ENCODE measurements around the gene OASL. TPM values are rescaled to one million over a fixed set of nuclear protein-coding genes. Genes with fewer than 3 reads are reported as not detected.

The OASL gene
- total RNA-seq, 4 donors from 2014 or later, result 0.26 to 0.75 (median 0.46) TPM

DNA sequence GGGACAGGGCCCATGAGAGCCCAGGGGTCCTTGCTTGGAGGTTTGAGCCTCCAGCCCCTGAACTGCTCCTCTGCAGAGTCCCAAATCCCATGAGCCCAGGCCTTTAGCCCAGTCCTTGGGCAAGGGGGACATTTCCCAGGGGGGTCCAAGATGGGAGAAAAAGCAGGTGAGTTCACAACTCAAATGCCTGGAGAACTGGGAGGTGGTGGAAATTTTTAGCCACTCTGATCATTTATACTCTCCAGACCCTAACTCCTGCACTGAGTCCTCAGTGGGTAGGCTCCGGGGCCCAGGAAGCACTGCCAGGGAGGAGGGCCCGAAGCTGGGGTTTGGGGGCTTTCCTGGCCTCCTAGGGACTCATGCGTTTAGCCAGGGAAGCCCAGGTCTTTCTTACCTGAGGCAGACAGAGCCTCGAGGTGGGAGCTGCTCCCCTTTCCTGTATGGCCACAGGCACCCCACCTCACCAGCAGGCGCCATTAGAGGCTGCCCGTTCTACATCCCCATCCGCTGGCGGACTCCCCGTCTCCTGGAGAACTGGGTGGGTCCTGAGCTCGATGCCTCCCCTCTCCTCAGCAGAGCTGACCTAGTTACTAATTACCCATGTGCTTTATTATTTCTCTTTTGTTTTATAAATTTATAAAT, 59.7 kb downstream of the OASL start:
- WGBS, result 94% methylated on average over 10 of the region's 10 CpGs
- intact Hi-C loops (cut with DNase I), result no loop called here
- H3K27me3 ChIP-seq, result peaks cover 0 to 9% (median 0%) of the 10 kb centered on the region in 4 donors
- no peak for TF ChIP-seq POLR2A (IDR thresholded peaks at IDR 0.05; ENCODE audit: low read depth)
- DNase-seq (ENCODE audit: extremely low spot score), result no peak
- peaks cover 0 to 11% (median 9%) of the 10 kb centered on the region in 4 donors for H3K4me1 ChIP-seq
- no peak overlapping the region for H3K4me3 ChIP-seq
- H3K9me3 ChIP-seq, result no peaks in the 10 kb centered on the region
- H3K36me3 ChIP-seq, result no peaks in the 10 kb centered on the region
- no peak overlapping the region for H3K27ac ChIP-seq (replicated peaks in 1 of 4)

DNA sequence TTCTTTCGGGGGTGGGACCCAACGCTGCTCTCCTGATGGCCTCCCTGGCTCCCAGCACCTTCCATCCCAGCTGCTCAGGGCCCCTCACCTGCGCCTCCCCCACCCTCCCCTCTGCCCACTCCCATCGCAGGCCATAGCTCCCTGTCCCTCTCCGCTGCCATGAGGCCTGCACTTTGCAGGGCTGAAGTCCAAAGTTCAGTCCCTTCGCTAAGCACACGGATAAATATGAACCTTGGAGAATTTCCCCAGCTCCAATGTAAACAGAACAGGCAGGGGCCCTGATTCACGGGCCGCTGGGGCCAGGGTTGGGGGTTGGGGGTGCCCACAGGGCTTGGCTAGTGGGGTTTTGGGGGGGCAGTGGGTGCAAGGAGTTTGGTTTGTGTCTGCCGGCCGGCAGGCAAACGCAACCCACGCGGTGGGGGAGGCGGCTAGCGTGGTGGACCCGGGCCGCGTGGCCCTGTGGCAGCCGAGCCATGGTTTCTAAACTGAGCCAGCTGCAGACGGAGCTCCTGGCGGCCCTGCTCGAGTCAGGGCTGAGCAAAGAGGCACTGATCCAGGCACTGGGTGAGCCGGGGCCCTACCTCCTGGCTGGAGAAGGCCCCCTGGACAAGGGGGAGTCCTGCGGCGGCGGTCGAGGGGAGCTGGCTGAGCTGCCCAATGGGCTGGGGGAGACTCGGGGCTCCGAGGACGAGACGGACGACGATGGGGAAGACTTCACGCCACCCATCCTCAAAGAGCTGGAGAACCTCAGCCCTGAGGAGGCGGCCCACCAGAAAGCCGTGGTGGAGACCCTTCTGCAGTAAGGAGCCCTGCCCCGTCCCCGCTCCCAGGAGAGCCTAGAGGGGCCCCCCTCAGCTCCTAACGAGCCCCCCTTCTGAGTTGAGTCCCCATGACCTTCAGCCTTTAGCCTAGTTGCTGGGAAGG, 60.5 kb downstream of the OASL start, which contains the start of gene HNF1A:
Gene HNF1A, plus strand, starts transcription at position 248 of the 924 bp plus-strand sequence. Its CDS starts 226 bp downstream, at position 474.
- 71% methylated on average over 17 of the region's 40 CpGs for WGBS
- peak within 1 kb of the TSS in 1 of 4 donors; percentile 13 for H3K27ac ChIP-seq (replicated peaks in 1 of 4)
- H3K9me3 ChIP-seq, result no peaks in the 10 kb centered on the region
- DNase-seq (ENCODE audit: extremely low spot score), result no peak
- TF ChIP-seq EP300 (IDR thresholded peaks at IDR 0.05) (no peak), POLR2AphosphoS5 (IDR thresholded peaks at IDR 0.05) (no peak)
- peaks cover 0 to 9% (median 0%) of the 10 kb centered on the region in 4 donors for H3K27me3 ChIP-seq
- peaks cover 0 to 11% (median 9%) of the 10 kb centered on the region in 4 donors for H3K4me1 ChIP-seq
- intact Hi-C loops (cut with DNase I), result no loop called here
- H3K4me3 ChIP-seq, result no peak within 1 kb of the TSS
- H3K36me3 ChIP-seq, result no peaks in the 10 kb centered on the region

DNA sequence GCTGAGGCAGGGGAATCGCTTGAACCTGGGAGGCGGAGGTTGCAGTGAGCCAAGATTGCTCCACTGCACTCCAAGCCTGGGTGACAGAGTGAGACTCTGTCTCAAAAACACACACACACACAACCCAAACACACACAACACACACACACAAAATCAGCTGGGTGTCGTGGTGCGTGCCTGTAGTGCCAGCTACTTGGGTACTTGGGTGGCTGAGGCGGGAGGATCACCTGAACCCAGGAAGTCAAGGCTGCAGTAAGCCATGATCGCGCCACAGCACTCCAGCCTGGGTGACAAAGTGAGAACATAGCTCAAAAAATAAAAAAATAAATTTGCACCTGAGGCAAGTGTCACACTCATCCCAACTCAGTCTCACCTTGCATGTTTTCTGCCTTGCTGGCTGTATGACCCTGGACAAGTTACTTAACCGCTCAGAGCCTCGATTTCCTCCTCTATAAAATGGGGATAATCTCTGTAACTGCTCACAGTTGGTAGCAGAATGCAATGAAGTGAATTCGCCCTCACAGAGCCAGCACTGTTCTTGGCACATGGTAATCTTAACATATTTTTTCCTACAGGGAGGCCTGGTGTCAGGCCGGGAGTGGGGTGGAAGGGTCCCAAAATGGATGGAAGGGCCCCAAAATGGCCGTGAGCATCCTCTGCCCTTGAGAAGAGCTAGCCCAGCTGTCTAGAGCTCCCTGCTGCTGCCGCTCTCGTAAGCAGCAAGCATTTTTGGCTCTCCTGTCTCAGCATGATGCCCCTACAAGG, 61.3 kb downstream of the OASL start:
- H3K9me3 ChIP-seq, result no peaks in the 10 kb centered on the region
- DNase-seq (ENCODE audit: extremely low spot score), result no peak
- H3K4me3 ChIP-seq, result no peak overlapping the region
- peaks cover 0 to 9% (median 0%) of the 10 kb centered on the region in 4 donors for H3K27me3 ChIP-seq
- intact Hi-C loops (cut with DNase I), result no loop called here
- H3K36me3 ChIP-seq, result no peaks in the 10 kb centered on the region
- 79% methylated on average over 14 of the region's 14 CpGs for WGBS
- no peak overlapping the region for H3K27ac ChIP-seq (replicated peaks in 1 of 4)
- H3K4me1 ChIP-seq, result peaks cover 0 to 11% (median 9%) of the 10 kb centered on the region in 4 donors
- TF ChIP-seq POLR2AphosphoS5 (IDR thresholded peaks at IDR 0.05), result no peak
- no peak for TF ChIP-seq POLR2A (IDR thresholded peaks at IDR 0.05; ENCODE audit: low read depth)
- no peak for TF ChIP-seq EP300 (IDR thresholded peaks at IDR 0.05)
- TF ChIP-seq, protein P1, sequence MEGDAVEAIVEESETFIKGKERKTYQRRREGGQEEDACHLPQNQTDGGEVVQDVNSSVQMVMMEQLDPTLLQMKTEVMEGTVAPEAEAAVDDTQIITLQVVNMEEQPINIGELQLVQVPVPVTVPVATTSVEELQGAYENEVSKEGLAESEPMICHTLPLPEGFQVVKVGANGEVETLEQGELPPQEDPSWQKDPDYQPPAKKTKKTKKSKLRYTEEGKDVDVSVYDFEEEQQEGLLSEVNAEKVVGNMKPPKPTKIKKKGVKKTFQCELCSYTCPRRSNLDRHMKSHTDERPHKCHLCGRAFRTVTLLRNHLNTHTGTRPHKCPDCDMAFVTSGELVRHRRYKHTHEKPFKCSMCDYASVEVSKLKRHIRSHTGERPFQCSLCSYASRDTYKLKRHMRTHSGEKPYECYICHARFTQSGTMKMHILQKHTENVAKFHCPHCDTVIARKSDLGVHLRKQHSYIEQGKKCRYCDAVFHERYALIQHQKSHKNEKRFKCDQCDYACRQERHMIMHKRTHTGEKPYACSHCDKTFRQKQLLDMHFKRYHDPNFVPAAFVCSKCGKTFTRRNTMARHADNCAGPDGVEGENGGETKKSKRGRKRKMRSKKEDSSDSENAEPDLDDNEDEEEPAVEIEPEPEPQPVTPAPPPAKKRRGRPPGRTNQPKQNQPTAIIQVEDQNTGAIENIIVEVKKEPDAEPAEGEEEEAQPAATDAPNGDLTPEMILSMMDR (IDR thresholded peaks at IDR 0.05), result no peak

DNA sequence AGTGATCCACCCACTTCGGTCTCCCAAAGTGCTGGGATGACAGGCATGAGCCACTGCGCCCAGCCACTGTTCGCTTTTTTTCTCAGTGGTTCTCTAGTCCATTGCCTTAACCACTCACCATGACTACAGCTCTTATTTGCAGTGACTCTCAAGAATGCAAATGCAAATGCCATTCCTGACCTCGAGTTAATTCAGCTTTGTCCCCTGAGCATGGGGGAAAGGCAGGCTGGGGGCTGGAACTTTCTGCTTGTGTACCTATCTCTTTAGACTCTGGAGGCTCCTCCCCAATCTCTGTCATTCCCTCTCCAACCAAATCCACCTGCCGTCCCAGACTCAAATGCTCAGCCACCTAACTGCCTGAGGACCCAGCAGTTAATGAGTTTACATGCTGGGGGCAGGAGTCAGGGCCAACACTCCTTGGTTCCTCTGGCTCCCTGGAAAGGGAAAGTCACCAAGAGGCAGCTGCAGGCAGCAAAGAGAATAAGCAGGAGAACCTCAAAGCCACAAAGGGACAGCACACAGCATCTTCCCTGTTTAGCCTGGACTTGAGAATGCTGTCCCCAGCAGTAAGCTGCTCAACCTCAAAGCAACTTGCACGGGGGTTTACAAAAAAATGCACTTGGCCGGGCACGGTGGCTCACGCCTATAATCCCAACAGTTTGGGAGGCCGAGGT, 66.0 kb downstream of the OASL start:
- no peaks in the 10 kb centered on the region for H3K9me3 ChIP-seq
- 62% methylated on average over 10 of the region's 10 CpGs for WGBS
- no peaks in the 10 kb centered on the region for H3K36me3 ChIP-seq
- no peaks in the 10 kb centered on the region for H3K27me3 ChIP-seq
- peaks cover 0 to 2% (median 1%) of the 10 kb centered on the region in 4 donors for H3K4me1 ChIP-seq
- intact Hi-C loops (cut with DNase I), result loop anchor here (5.0 kb wide), 1 partner anchor 326 kb away; no protein-coding TSS in a partner anchor
- no peak overlapping the region for H3K4me3 ChIP-seq
- TF ChIP-seq EP300 (IDR thresholded peaks at IDR 0.05) (no peak), POLR2AphosphoS5 (IDR thresholded peaks at IDR 0.05) (no peak), POLR2A (IDR thresholded peaks at IDR 0.05; ENCODE audit: low read depth) (no peak)
- TF ChIP-seq, protein P1 (IDR thresholded peaks at IDR 0.05), result no peak
- DNase-seq (ENCODE audit: extremely low spot score), result no peak
- H3K27ac ChIP-seq (replicated peaks in 1 of 4), result no peak overlapping the region
